Measurements from ENCODE around the gene GTF2A1. TPM values are rescaled to one million over a fixed set of nuclear protein-coding genes. Genes with fewer than 3 reads are reported as not detected.
"Not testable (repeated sequence)": the region's sequence is repeated elsewhere in the genome, so short reads cannot be mapped to it uniquely, and the experiment has no call there.

Gene GTF2A1
- total RNA-seq, 1 donor from 2014 or later = 42.0 TPM

DNA sequence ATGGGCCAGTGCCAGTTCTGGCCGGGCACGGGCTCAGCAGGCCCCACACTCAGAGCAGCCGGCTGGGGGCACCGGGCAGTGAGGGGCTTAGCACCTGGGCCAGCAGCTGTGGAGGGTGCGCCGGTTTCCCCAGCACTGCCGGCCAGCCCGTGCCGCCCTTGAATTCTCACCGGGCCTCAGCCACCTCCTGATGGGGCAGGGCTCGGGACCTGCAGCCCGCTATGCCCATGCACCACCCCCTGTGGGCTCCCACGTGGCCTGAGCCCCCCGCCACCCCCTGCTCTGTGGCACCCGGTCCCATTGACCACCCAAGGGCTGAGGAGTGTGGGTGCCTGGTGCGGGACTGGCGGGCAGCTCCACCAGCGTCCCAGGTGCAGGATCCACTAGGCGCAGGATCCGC is 15.4 kb upstream of the GTF2A1 start:
- no peaks in the 10 kb centered on the region for H3K36me3 Mint-ChIP-seq (ENCODE audit: low read depth)
- no peak overlapping the region for H3K27ac Mint-ChIP-seq (ENCODE audit: unreplicated experiment)
- H3K27me3 Mint-ChIP-seq (ENCODE audit: low read depth) = no peaks in the 10 kb centered on the region
- H3K4me1 Mint-ChIP-seq = peaks cover 6% of the 10 kb centered on the region
- no peak for TF ChIP-seq CTCF (conservative IDR thresholded peaks at IDR 0.05)
- peaks cover 9% of the 10 kb centered on the region for H3K9me3 Mint-ChIP-seq
- DNase-seq (ENCODE audit: low read depth, low spot score) = no peak
- H3K4me3 Mint-ChIP-seq = no peak overlapping the region

DNA sequence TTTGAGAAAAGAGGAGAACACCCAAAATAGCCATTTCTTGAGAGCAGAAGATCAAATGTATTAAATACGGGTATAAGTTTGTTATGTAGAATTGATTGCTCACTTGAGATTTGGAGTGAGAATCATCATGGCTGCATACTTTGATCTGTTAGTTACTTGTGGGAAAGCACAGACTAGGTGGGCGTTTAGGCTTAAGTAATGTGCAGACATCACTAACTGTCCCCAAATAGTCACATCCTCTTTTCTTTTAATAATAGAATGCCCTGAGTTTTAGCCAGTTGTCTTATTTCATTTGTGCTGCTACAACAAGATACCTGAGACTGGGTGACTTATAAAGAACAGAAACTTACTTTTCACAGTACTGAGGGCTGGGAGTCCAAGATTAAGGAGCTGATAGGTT is 14.3 kb upstream of the GTF2A1 start:
- Mint-ChIP-seq H3K27ac (ENCODE audit: unreplicated experiment) (no peak overlapping the region), H3K4me3 (no peak overlapping the region), H3K4me1 (peaks cover 6% of the 10 kb centered on the region), H3K27me3 (ENCODE audit: low read depth) (no peaks in the 10 kb centered on the region), H3K36me3 (ENCODE audit: low read depth) (peaks cover under 1% of the 10 kb centered on the region), H3K9me3 (peaks cover 11% of the 10 kb centered on the region)
- DNase-seq (ENCODE audit: low read depth, low spot score) = no peak
- TF ChIP-seq CTCF (conservative IDR thresholded peaks at IDR 0.05) = no peak

DNA sequence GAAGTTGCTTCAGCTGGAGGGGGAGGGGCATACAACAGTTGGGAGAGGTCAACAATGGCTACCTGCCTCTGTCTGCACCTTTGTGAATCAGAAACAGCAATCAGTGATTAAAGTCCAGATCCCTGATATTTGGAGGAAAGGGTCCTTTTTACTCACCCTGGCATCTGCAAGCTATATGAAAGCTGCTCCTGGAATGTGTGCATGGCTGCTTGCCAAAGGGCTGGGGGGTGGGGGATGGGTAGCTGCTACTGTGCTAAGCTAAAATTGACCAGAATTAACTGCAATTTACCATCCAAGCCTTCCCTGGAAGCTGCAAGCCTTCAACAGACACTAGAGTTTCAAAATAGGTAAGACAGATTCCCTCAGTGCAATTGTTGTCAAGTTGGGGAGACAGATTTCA is 13.5 kb upstream of the GTF2A1 start:
- H3K4me1 Mint-ChIP-seq = peaks cover 6% of the 10 kb centered on the region
- H3K36me3 Mint-ChIP-seq (ENCODE audit: low read depth) = peaks cover 2% of the 10 kb centered on the region
- no peak overlapping the region for H3K4me3 Mint-ChIP-seq
- peaks cover 13% of the 10 kb centered on the region for H3K9me3 Mint-ChIP-seq
- no peak for TF ChIP-seq CTCF (conservative IDR thresholded peaks at IDR 0.05)
- no peak for DNase-seq (ENCODE audit: low read depth, low spot score)
- H3K27me3 Mint-ChIP-seq (ENCODE audit: low read depth) = no peaks in the 10 kb centered on the region
- no peak overlapping the region for H3K27ac Mint-ChIP-seq (ENCODE audit: unreplicated experiment)

DNA sequence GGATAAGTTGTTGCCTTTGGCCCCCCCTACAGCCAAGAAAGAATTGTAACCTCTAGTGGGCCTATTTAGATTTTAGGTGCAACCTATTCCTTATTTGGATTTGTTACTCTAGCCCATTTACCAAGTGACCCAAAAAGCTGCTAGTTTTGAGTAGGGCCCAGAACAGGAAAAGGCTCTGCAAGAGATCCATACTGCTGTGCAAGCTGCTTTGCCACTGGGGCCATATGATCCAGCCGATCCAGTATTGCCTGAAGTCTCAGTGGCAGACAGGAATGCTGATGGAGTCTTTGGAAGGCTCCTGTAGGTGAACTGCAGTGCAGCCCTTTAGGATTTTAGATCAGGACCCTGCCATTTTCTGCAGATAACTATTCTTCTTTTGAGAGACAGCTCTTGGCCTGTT is 12.9 kb upstream of the GTF2A1 start:
- H3K4me3 Mint-ChIP-seq = no peak overlapping the region
- peaks cover 2% of the 10 kb centered on the region for H3K36me3 Mint-ChIP-seq (ENCODE audit: low read depth)
- no peaks in the 10 kb centered on the region for H3K27me3 Mint-ChIP-seq (ENCODE audit: low read depth)
- TF ChIP-seq CTCF (conservative IDR thresholded peaks at IDR 0.05) = no peak
- DNase-seq (ENCODE audit: low read depth, low spot score) = no peak
- H3K4me1 Mint-ChIP-seq = peaks cover 4% of the 10 kb centered on the region
- no peak overlapping the region for H3K27ac Mint-ChIP-seq (ENCODE audit: unreplicated experiment)
- peaks cover 13% of the 10 kb centered on the region for H3K9me3 Mint-ChIP-seq

- H3K36me3 Mint-ChIP-seq (ENCODE audit: low read depth) = peaks cover 2% of the 10 kb centered on the region
- TF ChIP-seq CTCF (conservative IDR thresholded peaks at IDR 0.05) = no peak
- DNase-seq (ENCODE audit: low read depth, low spot score) = no peak
- H3K4me1 Mint-ChIP-seq = no peaks in the 10 kb centered on the region
- H3K9me3 Mint-ChIP-seq = peaks cover 13% of the 10 kb centered on the region
- no peak overlapping the region for H3K4me3 Mint-ChIP-seq
- no peak overlapping the region for H3K27ac Mint-ChIP-seq (ENCODE audit: unreplicated experiment)
- H3K27me3 Mint-ChIP-seq (ENCODE audit: low read depth) = no peaks in the 10 kb centered on the region
These were observed 10.8 kb upstream of the GTF2A1 start for GRCh38 chr14:81231540-81231939.

DNA sequence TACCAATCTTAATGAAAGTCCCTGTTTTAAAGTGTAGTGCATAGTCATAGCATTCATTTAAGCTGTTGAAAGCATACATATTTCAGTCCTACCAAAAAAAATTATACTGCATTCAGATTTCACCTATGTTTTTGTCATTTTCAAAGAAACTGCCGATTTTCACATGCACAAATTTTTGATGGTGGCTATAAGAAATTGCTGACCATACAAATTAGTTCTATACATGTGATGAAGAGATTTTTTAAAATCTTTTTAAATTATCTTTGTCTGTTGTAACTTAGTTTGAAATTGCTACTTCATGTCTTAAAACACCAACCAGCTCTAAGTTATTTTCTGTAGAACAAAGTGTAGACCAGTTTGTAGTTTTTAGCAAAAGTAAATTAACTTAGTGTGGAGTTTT is 3.5 kb upstream of the GTF2A1 start:
- no peak for TF ChIP-seq CTCF (conservative IDR thresholded peaks at IDR 0.05)
- DNase-seq (ENCODE audit: low read depth, low spot score) = no peak
- Mint-ChIP-seq H3K36me3 (ENCODE audit: low read depth) (peaks cover 3% of the 10 kb centered on the region), H3K4me3 (no peak overlapping the region), H3K27ac (ENCODE audit: unreplicated experiment) (no peak overlapping the region), H3K27me3 (ENCODE audit: low read depth) (peaks cover 7% of the 10 kb centered on the region), H3K9me3 (no peaks in the 10 kb centered on the region), H3K4me1 (peaks cover 20% of the 10 kb centered on the region)

DNA sequence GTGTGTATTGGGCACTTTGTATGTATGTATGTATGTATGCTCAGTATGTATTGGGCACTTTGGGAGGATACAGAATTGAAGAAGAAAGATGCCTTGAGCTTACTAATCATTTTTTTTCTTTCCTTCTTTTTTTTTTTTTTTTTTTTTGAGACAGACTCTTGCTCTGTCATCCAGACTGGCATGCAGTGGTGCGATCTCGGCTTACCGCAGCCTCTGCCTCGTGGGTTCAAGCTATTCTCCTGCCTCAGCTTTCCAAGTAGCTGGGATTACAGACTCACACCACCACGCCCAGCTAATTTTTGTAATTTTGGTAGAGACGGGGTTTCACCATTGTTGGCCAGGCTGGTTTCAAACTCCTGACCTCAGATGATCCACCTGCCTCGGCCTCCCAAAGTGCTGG is 3.0 kb upstream of the GTF2A1 start:
- not testable (repeated sequence) for DNase-seq (ENCODE audit: low read depth, low spot score); H3K27ac Mint-ChIP-seq (ENCODE audit: unreplicated experiment); H3K36me3 Mint-ChIP-seq (ENCODE audit: low read depth); H3K27me3 Mint-ChIP-seq (ENCODE audit: low read depth); H3K9me3 Mint-ChIP-seq
- Mint-ChIP-seq H3K4me3 (peak overlapping the region; percentile 65), H3K4me1 (peaks cover 22% of the 10 kb centered on the region)

All from neural crest cell (in vitro differentiated cells).